ENCODE measurements around the gene RYK. TPM values are rescaled to one million over a fixed set of nuclear protein-coding genes. Genes with fewer than 3 reads are reported as not detected.
"Not testable (repeated sequence)": the region's sequence is repeated elsewhere in the genome, so short reads cannot be mapped to it uniquely, and the experiment has no call there.

Gene RYK
- total RNA-seq, 1 donor from 2014 or later = 60.9 TPM

DNA sequence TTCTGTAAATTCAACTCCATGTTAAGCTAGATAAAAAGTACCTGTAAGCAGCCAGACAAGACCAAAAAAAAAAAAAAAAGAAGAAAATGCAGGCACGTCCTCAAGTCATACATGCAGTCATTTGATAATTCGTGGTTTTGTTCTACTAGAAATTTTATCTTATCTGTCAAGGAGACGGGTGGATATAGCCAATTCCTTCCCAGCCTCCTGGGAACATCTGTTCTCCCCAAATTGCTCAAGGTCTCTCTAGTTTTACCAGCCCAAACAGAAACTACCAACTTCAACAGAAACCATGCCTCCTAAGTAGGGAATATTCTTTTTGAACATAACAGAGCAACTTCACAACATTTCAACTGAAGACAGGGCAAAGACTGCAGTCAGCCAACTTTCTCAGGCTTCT is 19.5 kb downstream of the RYK start:
- DNase-seq (ENCODE audit: low spot score) = no peak
- intact Hi-C loops (cut with DNase I) = no loop called here
- no peak for ATAC-seq

- no peak for DNase-seq (ENCODE audit: low spot score)
- intact Hi-C loops (cut with DNase I) = no loop called here
- no peak for ATAC-seq
Observed at GRCh38 chr3:134229038-134229437, 21.6 kb downstream of the RYK start.

DNA sequence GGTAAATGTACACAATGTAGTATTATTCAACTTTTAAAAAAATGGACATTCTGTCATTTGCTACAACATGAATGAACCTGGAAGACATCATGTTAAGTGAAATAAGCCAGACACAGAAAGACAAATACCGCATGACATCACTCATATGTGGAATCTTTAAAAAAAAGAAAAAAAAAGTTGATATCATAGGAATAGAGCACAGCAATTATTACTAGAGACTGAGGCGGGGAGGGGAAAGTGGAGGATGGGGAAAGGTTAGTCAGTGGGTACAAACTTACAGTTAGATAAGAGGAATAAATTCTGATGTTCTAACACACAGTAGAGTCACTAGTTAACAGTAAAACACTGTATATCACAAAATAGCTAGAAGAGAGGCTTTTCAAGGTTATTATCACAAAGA is 22.2 kb downstream of the RYK start:
- ATAC-seq (no peak), DNase-seq (ENCODE audit: low spot score) (no peak)
- intact Hi-C loops (cut with DNase I) = no loop called here

GRCh38 chr3:134228035-134228434 is 22.6 kb downstream of the RYK start:
- ATAC-seq = no peak

DNA sequence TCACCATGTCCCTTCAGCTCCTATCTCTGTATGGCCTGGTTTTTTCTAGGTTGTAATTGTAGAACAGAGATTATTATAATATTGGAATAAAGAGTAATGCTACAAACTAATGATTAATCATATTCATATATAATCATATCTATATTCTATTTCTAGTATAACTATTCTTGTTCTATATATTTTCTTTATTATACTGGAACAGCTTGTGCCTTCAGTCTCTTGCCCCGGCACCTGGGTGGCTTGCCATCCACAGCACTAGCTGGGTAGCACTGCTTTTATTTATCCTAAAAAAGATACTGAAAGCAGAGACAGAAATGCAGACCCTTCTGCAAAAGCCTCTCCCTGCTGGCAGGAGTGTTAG is 25.9 kb downstream of the RYK start:
- ATAC-seq; intact Hi-C loops (cut with DNase I); DNase-seq (ENCODE audit: low spot score): not testable (repeated sequence)

More at GRCh38 chr3:134228035-134228434, 22.6 kb downstream of the RYK start:
- DNase-seq (ENCODE audit: low spot score) = no peak
- intact Hi-C loops (cut with DNase I) = no loop called here

- intact Hi-C loops (cut with DNase I) = no loop called here
- ATAC-seq (no peak), DNase-seq (ENCODE audit: low spot score) (no peak)
Observed at GRCh38 chr3:134222835-134223234, 27.8 kb downstream of the RYK start.

- intact Hi-C loops (cut with DNase I) = loop anchor here (10.0 kb wide), 1 partner anchor 258 kb away; no protein-coding TSS in a partner anchor
- DNase-seq (ENCODE audit: low spot score) = no peak
- ATAC-seq = no peak
Observed at GRCh38 chr3:134216851-134217250, 33.8 kb downstream of the RYK start.

- ATAC-seq (no peak), DNase-seq (ENCODE audit: low spot score) (no peak)
- intact Hi-C loops (cut with DNase I) = loop anchor here (10.0 kb wide), 1 partner anchor 259 kb away; no protein-coding TSS in a partner anchor
Observed at GRCh38 chr3:134216191-134216764, 34.4 kb downstream of the RYK start.

DNA sequence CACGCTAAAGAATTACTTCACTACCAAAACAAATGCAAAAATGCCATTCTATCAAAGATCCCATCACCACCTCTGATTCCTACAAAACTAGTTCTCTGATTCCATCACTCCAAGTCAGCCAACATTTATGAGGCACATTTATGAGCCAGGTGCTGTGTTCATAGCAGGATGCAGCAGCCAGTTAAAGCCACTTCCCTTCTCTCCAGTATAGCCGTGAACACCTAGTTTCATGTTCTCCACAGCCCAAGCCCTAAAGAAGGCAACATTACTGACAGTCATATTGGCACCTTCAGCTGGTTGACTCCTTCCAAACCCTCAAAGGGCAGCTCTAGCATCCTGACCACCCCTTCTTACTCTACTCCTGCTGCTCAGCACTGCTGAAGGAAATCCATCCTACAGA is 36.4 kb downstream of the RYK start:
- DNase-seq (ENCODE audit: low spot score) = no peak
- no peak for ATAC-seq
- intact Hi-C loops (cut with DNase I) = loop anchor here (5.0 to 10.0 kb wide), 2 partner anchors 83 to 261 kb away; no protein-coding TSS in a partner anchor

DNA sequence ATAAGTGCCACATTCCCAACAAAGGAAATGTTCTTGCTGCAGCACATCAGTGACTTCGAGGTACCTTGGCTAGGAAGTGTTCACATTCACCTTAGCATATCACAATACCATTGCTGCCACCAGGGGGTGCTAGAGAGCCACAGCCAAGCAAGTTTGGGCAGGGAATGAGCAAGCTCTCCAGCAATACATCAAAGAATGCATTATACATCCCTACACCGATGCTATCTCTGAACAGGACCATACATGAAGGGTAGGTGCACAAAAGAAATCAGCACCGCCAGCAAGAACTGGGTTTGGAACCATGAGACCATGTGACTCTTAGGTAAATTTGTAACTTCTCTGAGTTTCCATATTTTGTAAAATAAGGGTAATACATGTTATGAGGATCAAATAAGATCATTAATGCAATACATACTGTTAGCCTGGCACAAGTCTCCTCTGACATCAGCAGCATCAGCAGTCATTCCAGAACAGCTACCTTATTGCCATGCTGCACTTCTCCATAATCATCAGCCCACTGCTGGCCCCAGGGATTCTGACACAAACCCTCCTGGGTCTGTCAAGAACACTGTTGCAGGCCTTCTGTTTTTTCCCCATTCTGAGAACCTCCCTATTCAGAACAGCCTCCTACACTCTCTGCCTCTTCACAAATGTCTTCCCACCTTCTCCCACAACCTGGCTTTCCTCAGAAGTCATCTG is 37.5 kb downstream of the RYK start:
- ATAC-seq (peak; percentile 86), DNase-seq (ENCODE audit: low spot score) (peak; percentile 92)

GRCh38 chr3:134211797-134212196 is 38.9 kb downstream of the RYK start:
- ATAC-seq (peak; percentile 49), DNase-seq (ENCODE audit: low spot score) (no peak)
- intact Hi-C loops (cut with DNase I) = loop anchor here (5.0 to 10.0 kb wide), 2 partner anchors 86 to 263 kb away; no protein-coding TSS in a partner anchor

More for the DNA sequence above, 37.5 kb downstream of the RYK start:
- intact Hi-C loops (cut with DNase I) = loop anchor here (5.0 to 10.0 kb wide), 2 partner anchors 84 to 262 kb away; no protein-coding TSS in a partner anchor

DNA sequence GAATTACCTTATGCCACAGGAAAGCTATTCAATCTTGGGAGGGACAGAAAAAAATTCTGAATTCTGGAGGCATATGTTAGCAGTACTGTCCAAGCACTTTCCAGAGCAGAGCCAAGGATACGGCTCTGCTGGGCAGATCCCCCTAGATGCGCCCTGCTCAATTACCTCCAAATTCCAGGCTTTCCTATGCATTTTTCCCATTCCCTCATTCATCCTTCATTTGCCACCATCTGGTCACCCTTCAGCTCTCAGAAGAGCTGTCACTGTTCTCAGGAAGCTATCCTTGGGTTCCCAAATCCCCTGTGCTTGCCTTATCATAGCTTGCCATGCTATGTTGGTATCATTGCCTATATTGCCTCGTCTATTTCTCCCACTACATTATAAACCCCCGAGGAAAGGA is 45.2 kb downstream of the RYK start:
- no peak for DNase-seq (ENCODE audit: low spot score)
- no peak for ATAC-seq
- intact Hi-C loops (cut with DNase I) = no loop called here

DNA sequence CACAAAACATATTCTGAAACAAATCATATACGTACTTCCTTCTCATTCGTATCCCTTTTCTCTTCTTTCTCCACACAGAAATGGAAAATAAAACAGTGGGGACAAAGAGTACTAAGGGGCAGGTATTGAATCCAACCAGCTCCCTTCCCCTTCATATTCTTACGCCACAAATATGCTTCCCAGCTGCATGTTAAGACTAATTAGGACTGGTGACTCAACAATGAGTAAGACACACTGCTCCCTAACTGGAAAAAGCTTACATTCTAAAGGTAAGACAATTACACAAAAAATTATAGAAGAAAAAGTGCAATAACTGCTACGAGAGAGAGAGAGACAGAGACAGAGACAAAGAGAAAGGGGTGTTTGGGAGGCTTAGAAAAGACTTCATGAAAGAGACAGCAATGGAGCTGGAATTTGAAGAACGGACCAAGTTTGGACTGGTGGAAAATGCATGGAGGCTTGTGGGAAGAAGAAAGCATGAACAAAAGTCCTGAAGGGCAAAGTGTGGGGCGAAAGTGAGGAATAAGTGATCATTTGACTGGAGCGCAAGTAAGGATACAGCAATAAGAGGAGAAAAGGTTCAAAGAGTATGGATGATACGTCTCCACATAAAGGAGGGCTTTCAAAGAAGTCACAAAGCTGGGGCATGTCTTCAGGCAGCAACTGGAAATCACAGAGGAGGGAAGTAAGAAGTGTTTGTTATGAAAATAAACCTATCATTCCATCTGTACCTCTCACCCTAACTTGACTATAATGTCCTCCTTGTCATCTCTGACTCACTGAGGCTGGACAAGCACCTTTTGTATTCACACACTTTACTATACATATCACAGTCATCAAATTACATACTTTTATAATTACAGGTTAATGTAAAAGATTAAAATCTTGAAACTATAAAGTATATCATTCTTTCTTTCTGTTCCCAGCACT is 49.2 kb downstream of the RYK start:
- ATAC-seq (no peak), DNase-seq (ENCODE audit: low spot score) (no peak)
- intact Hi-C loops (cut with DNase I) = no loop called here

DNA sequence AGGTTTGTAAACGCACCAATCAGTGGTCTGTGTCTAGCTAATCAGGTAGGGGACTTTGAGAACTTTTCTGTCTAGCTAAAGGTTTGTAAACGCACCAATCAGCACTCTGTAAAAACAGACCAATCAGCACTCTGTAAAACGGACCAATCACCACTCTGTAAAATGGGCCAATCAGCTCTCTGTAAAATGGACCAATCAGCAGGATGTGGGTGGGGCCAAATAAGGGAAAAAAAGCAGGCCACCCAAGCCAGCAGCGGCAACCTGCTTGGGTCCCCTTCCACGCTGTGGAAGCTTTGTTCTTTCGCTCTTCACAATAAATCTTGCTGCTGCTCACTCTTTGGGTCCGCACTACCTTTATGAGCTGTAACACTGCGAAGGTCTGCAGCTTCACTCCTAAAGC is 50.8 kb downstream of the RYK start:
- ATAC-seq; DNase-seq (ENCODE audit: low spot score); intact Hi-C loops (cut with DNase I): not testable (repeated sequence)

- no peak for DNase-seq (ENCODE audit: low spot score)
- ATAC-seq = no peak
- intact Hi-C loops (cut with DNase I) = no loop called here
Observed at GRCh38 chr3:134199240-134199639, 51.4 kb downstream of the RYK start.

DNA sequence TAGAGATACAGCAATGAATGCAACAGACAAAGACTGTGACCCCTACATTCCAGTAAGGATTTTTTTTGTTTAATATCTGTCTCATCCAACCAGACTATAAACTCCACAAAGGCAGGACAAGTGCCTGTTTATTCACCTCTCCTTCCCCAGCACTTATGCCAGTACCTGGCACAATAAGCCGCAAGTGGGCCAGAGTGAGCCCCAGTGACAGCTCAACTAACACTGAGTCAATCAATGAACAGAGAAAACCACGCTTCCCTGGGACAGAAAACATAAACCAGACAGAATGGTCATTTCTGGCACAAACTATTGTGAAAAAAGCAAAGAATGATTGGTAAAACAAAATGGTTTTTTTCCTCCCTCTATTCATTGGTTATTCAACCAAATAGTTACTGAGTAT is 52.2 kb downstream of the RYK start:
- no peak for DNase-seq (ENCODE audit: low spot score)
- ATAC-seq = no peak
- intact Hi-C loops (cut with DNase I) = no loop called here

DNA sequence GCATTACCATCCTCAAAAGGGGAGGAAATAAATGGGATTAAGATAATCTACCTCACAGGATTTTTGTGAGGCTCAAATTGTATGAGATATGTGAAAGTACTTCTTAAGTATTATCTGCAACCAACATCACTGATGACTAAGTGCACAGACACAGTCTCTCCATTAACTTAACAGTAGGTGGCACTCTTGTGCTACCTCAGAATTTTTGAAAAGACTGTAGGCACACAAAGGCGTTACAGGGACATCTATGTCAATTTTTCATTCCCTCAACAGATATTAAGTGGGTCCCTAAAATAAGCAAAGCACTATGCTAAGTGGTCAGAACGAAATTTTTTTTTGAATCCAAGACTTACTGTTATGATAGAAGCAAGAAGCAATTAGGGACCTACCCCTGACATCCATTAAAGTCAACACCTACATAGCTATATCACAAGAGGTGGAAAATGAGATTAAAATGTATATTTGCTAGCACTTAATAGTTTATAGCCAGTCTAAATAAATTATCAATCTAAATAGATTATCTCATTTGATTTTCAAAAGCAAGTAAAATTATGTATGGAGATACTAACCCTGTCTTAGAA is 52.9 kb downstream of the RYK start:
- ATAC-seq (peak; percentile 76), DNase-seq (ENCODE audit: low spot score) (no peak)
- intact Hi-C loops (cut with DNase I) = no loop called here

- ATAC-seq (no peak), DNase-seq (ENCODE audit: low spot score) (no peak)
- intact Hi-C loops (cut with DNase I) = no loop called here
Observed at GRCh38 chr3:134194247-134194646, 56.4 kb downstream of the RYK start.

GRCh38 chr3:134190250-134190649 is 60.4 kb downstream of the RYK start:
- intact Hi-C loops (cut with DNase I) = no loop called here
- no peak for DNase-seq (ENCODE audit: low spot score)
- no peak for ATAC-seq
